ENCODE results near the gene SARM1.

Gene SARM1

GRCh38 chr17:28395426-28395825, 23.9 kb downstream of the SARM1 start:
- H3K27me3 ChIP-seq (ENCODE audit: insufficient read depth, low read depth): no peaks in the 10 kb centered on the region
- H3K9ac ChIP-seq: no peak overlapping the region
- H4K20me1 ChIP-seq (ENCODE audit: insufficient read depth): no peaks in the 10 kb centered on the region
- no peaks in the 10 kb centered on the region for H3K36me3 ChIP-seq (ENCODE audit: insufficient read depth)
- no peak for TF ChIP-seq CTCF (conservative IDR thresholded peaks at IDR 0.05; ENCODE audit: low read depth, low read length)
- no peaks in the 10 kb centered on the region for H3K79me2 ChIP-seq (ENCODE audit: insufficient read depth, low read depth)
- no peaks in the 10 kb centered on the region for H3K4me1 ChIP-seq (ENCODE audit: low read depth, poor library complexity, severe bottlenecking)
- no peak overlapping the region for H2AFZ ChIP-seq (ENCODE audit: low read depth)
- H3K27ac ChIP-seq: no peak overlapping the region
- no peak overlapping the region for H3K4me3 ChIP-seq (IDR thresholded peaks at IDR 0.05; ENCODE audit: insufficient read depth, low read depth, low read length)
- H3K4me2 ChIP-seq: no peak overlapping the region

- H3K9ac ChIP-seq: no peak overlapping the region
- no peak overlapping the region for H3K4me3 ChIP-seq (IDR thresholded peaks at IDR 0.05; ENCODE audit: insufficient read depth, low read depth, low read length)
- H3K79me2 ChIP-seq (ENCODE audit: insufficient read depth, low read depth): no peaks in the 10 kb centered on the region
- no peak overlapping the region for H3K27ac ChIP-seq
- H3K36me3 ChIP-seq (ENCODE audit: insufficient read depth): no peaks in the 10 kb centered on the region
- H3K4me2 ChIP-seq: no peak overlapping the region
- no peaks in the 10 kb centered on the region for H3K27me3 ChIP-seq (ENCODE audit: insufficient read depth, low read depth)
- H4K20me1 ChIP-seq (ENCODE audit: insufficient read depth): no peaks in the 10 kb centered on the region
- no peak overlapping the region for H2AFZ ChIP-seq (ENCODE audit: low read depth)
- no peaks in the 10 kb centered on the region for H3K4me1 ChIP-seq (ENCODE audit: low read depth, poor library complexity, severe bottlenecking)
- TF ChIP-seq CTCF (conservative IDR thresholded peaks at IDR 0.05; ENCODE audit: low read depth, low read length): no peak
Observed at GRCh38 chr17:28395968-28396367, 24.5 kb downstream of the SARM1 start.

GRCh38 chr17:28396635-28397239, 25.2 kb downstream of the SARM1 start:
- Histone ChIP-seq H3K4me1 (ENCODE audit: low read depth, poor library complexity, severe bottlenecking) (no peaks in the 10 kb centered on the region), H3K27me3 (ENCODE audit: insufficient read depth, low read depth) (no peaks in the 10 kb centered on the region), H3K36me3 (ENCODE audit: insufficient read depth) (no peaks in the 10 kb centered on the region), H3K79me2 (ENCODE audit: insufficient read depth, low read depth) (no peaks in the 10 kb centered on the region), H4K20me1 (ENCODE audit: insufficient read depth) (no peaks in the 10 kb centered on the region), H3K4me3 (IDR thresholded peaks at IDR 0.05; ENCODE audit: insufficient read depth, low read depth, low read length) (no peak overlapping the region), H3K27ac (no peak overlapping the region), H3K9ac (no peak overlapping the region), H2AFZ (ENCODE audit: low read depth) (no peak overlapping the region), H3K4me2 (no peak overlapping the region)
- TF ChIP-seq CTCF (conservative IDR thresholded peaks at IDR 0.05; ENCODE audit: low read depth, low read length): no peak

GRCh38 chr17:28397275-28397674, 25.8 kb downstream of the SARM1 start:
- no peaks in the 10 kb centered on the region for H4K20me1 ChIP-seq (ENCODE audit: insufficient read depth)
- no peaks in the 10 kb centered on the region for H3K4me1 ChIP-seq (ENCODE audit: low read depth, poor library complexity, severe bottlenecking)
- no peak overlapping the region for H3K4me2 ChIP-seq
- no peak overlapping the region for H3K27ac ChIP-seq
- no peaks in the 10 kb centered on the region for H3K36me3 ChIP-seq (ENCODE audit: insufficient read depth)
- H3K9ac ChIP-seq: no peak overlapping the region
- H3K27me3 ChIP-seq (ENCODE audit: insufficient read depth, low read depth): no peaks in the 10 kb centered on the region
- H3K4me3 ChIP-seq (IDR thresholded peaks at IDR 0.05; ENCODE audit: insufficient read depth, low read depth, low read length): no peak overlapping the region
- no peak for TF ChIP-seq CTCF (conservative IDR thresholded peaks at IDR 0.05; ENCODE audit: low read depth, low read length)
- H3K79me2 ChIP-seq (ENCODE audit: insufficient read depth, low read depth): no peaks in the 10 kb centered on the region
- H2AFZ ChIP-seq (ENCODE audit: low read depth): no peak overlapping the region
